Astrocyte (in vitro differentiated cells and primary cell): Measurements from ENCODE around the gene CMTM5. TPM values are rescaled to one million over a fixed set of nuclear protein-coding genes. Genes with fewer than 3 reads are reported as not detected.

Experiments
- DNase-seq: peaks from one replicate; pipeline ENCODE4 v3.0.0-alpha.2; 2010; ENCODE audit warnings: low read depth
- FAIRE-seq: peaks from 2 replicates; lab custom pipeline; 2011; peaks lifted over from hg19 to GRCh38; lab: Jason Lieb, UNC
- H2AFZ ChIP-seq: 2 replicates; pipeline ENCODE4 v1.6.0; 2012; ENCODE audit warnings: low read depth, low read length, inconsistent platforms
- H3K27ac ChIP-seq: 2 replicates; pipeline ENCODE4 v1.5.1; 2011; ENCODE audit warnings: low read depth, low read length, inconsistent platforms
- H3K27me3 ChIP-seq: 2 replicates; pipeline ENCODE4 v1.6.0; 2011; ENCODE audit warnings: low read length, inconsistent platforms; ENCODE audit not compliant: insufficient read depth
- H3K36me3 ChIP-seq: 2 replicates; pipeline ENCODE4 v1.5.1; 2011; ENCODE audit warnings: low read length, inconsistent platforms; ENCODE audit not compliant: insufficient read depth
- H3K4me1 ChIP-seq: 2 replicates; pipeline ENCODE4 v1.5.1; 2011; ENCODE audit warnings: low read length, inconsistent platforms; ENCODE audit not compliant: insufficient read depth
- H3K4me2 ChIP-seq: 2 replicates; pipeline ENCODE4 v1.6.0; 2012; ENCODE audit warnings: low read length, inconsistent platforms
- H3K4me3 ChIP-seq: 2 replicates; pipeline ENCODE4 v1.5.1; 2011; ENCODE audit warnings: low read depth, mild to moderate bottlenecking, low read length, inconsistent platforms; ENCODE audit not compliant: insufficient read depth
- H3K79me2 ChIP-seq: 2 replicates; pipeline ENCODE4 v1.6.0; 2012; ENCODE audit warnings: mild to moderate bottlenecking, low read length, inconsistent platforms; ENCODE audit not compliant: insufficient read depth
- H3K9ac ChIP-seq: 2 replicates; pipeline ENCODE4 v1.6.0; 2012; ENCODE audit warnings: mild to moderate bottlenecking, low read length, inconsistent platforms
- H3K9me3 ChIP-seq: 2 replicates; pipeline ENCODE4 v1.5.1; 2012; ENCODE audit warnings: low read depth, mild to moderate bottlenecking, low read length, inconsistent platforms; ENCODE audit not compliant: insufficient read depth
- H4K20me1 ChIP-seq: 2 replicates; pipeline ENCODE4 v1.6.0; 2012; ENCODE audit warnings: low read length, inconsistent platforms; ENCODE audit not compliant: insufficient read depth
- H3K27ac Mint-ChIP-seq: one replicate; pipeline ENCODE4 v1.8.0; 2021; ENCODE audit warnings: mild to moderate bottlenecking, mixed read lengths; ENCODE audit not compliant: unreplicated experiment
- H3K27me3 Mint-ChIP-seq: one replicate; pipeline ENCODE4 v1.8.0; 2021; ENCODE audit warnings: low read depth, mixed read lengths; ENCODE audit not compliant: unreplicated experiment
- H3K36me3 Mint-ChIP-seq: one replicate; pipeline ENCODE4 v1.8.0; 2021; ENCODE audit warnings: low read depth, mixed read lengths; ENCODE audit not compliant: unreplicated experiment
- H3K4me1 Mint-ChIP-seq: one replicate; pipeline ENCODE4 v1.8.0; 2021; ENCODE audit warnings: low read depth, mixed read lengths; ENCODE audit not compliant: unreplicated experiment
- H3K4me3 Mint-ChIP-seq: one replicate; pipeline ENCODE4 v1.8.0; 2021; ENCODE audit warnings: mild to moderate bottlenecking, moderate library complexity, mixed read lengths; ENCODE audit not compliant: unreplicated experiment
- H3K9me3 Mint-ChIP-seq: one replicate; pipeline ENCODE4 v1.8.0; 2021; ENCODE audit warnings: mild to moderate bottlenecking, mixed read lengths; ENCODE audit not compliant: unreplicated experiment
- CTCF ChIP-seq: IDR thresholded peaks from 2 replicates; pipeline ENCODE4 v1.5.1; 2011; ENCODE audit warnings: low read depth, mild to moderate bottlenecking, inconsistent platforms, low read length, moderate library complexity; ENCODE audit not compliant: insufficient read depth
- EZH2 ChIP-seq: IDR thresholded peaks from 2 replicates; pipeline ENCODE4 v1.6.1; 2012; ENCODE audit warnings: mild to moderate bottlenecking, low read length, inconsistent platforms; ENCODE audit not compliant: insufficient read depth
- total RNA-seq: library from RNA; stranded (reverse); gene quantifications from 2 replicates; pipeline ENCODE4 v1.2.1, GENCODE V29; 2021

The CMTM5 gene
- total RNA-seq, 1 donor from 2014 or later, result not detected

- peaks cover 20% of the 10 kb centered on the region for H3K27me3 Mint-ChIP-seq
- peaks cover 6% of the 10 kb centered on the region for H3K9me3 Mint-ChIP-seq
- FAIRE-seq (no peak), DNase-seq (peak; percentile 84)
- Histone ChIP-seq H3K4me2 (peak within 1 kb of the TSS; percentile 95), H3K79me2 (no peaks in the 10 kb centered on the region), H3K4me1 (no peaks in the 10 kb centered on the region), H3K9me3 (no peaks in the 10 kb centered on the region), H2AFZ (peak within 1 kb of the TSS; percentile 84), H3K4me3 (peak within 1 kb of the TSS; percentile 71), H3K27ac (peak within 1 kb of the TSS; percentile 38), H3K36me3 (no peaks in the 10 kb centered on the region), H3K27me3 (peaks cover 2% of the 10 kb centered on the region), H3K9ac (peak within 1 kb of the TSS; percentile 74), H4K20me1 (peaks cover 5% of the 10 kb centered on the region)
- H3K36me3 Mint-ChIP-seq, result peaks cover 18% of the 10 kb centered on the region
- peak within 1 kb of the TSS; percentile 68 for H3K27ac Mint-ChIP-seq
- H3K4me3 Mint-ChIP-seq, result peak within 1 kb of the TSS; percentile 85
- peaks cover 2% of the 10 kb centered on the region for H3K4me1 Mint-ChIP-seq
- no peak for TF ChIP-seq EZH2
- no peak for TF ChIP-seq CTCF
These were observed 24.1 kb upstream of the CMTM5 start, which contains the start of gene SLC22A17 for GRCh38 chr14:23352506-23353432. Gene SLC22A17, minus strand, starts transcription at chr14:23352887.

- H4K20me1 ChIP-seq, result peaks cover 5% of the 10 kb centered on the region
- peaks cover 3% of the 10 kb centered on the region for H3K36me3 ChIP-seq
- DNase-seq (no peak), FAIRE-seq (no peak)
- peak overlapping the region; percentile 68 for H3K27ac Mint-ChIP-seq
- H3K27me3 Mint-ChIP-seq, result peaks cover 21% of the 10 kb centered on the region
- H3K4me3 Mint-ChIP-seq, result peak overlapping the region; percentile 85
- peaks cover 6% of the 10 kb centered on the region for H3K9me3 Mint-ChIP-seq
- H3K36me3 Mint-ChIP-seq, result peaks cover 16% of the 10 kb centered on the region
- H3K9ac ChIP-seq, result peak overlapping the region; percentile 74
- H3K4me2 ChIP-seq, result peak overlapping the region; percentile 95
- peaks cover 2% of the 10 kb centered on the region for H3K27me3 ChIP-seq
- peaks cover 2% of the 10 kb centered on the region for H3K4me1 Mint-ChIP-seq
- TF ChIP-seq EZH2, result no peak
- TF ChIP-seq CTCF, result no peak
- no peak overlapping the region for H2AFZ ChIP-seq
- H3K4me3 ChIP-seq, result no peak overlapping the region
- H3K27ac ChIP-seq, result no peak overlapping the region
- no peaks in the 10 kb centered on the region for H3K9me3 ChIP-seq
- no peaks in the 10 kb centered on the region for H3K4me1 ChIP-seq
- H3K79me2 ChIP-seq, result no peaks in the 10 kb centered on the region
These were observed 23.4 kb upstream of the CMTM5 start for GRCh38 chr14:23353433-23353780.

GRCh38 chr14:23354990-23355389 lies 21.9 kb upstream of the CMTM5 start:
- Histone ChIP-seq H3K27me3 (peaks cover 2% of the 10 kb centered on the region), H3K9me3 (no peaks in the 10 kb centered on the region), H2AFZ (no peak overlapping the region), H3K4me1 (no peaks in the 10 kb centered on the region), H3K4me3 (no peak overlapping the region), H3K27ac (no peak overlapping the region), H3K36me3 (peaks cover 3% of the 10 kb centered on the region), H3K79me2 (no peaks in the 10 kb centered on the region), H3K4me2 (no peak overlapping the region), H4K20me1 (peaks cover 5% of the 10 kb centered on the region), H3K9ac (no peak overlapping the region)
- no peak for FAIRE-seq
- peaks cover 6% of the 10 kb centered on the region for H3K9me3 Mint-ChIP-seq
- no peak overlapping the region for H3K27ac Mint-ChIP-seq
- DNase-seq, result no peak
- TF ChIP-seq CTCF (no peak), EZH2 (no peak)
- peaks cover 2% of the 10 kb centered on the region for H3K4me1 Mint-ChIP-seq
- peaks cover 18% of the 10 kb centered on the region for H3K27me3 Mint-ChIP-seq
- no peak overlapping the region for H3K4me3 Mint-ChIP-seq
- peaks cover 10% of the 10 kb centered on the region for H3K36me3 Mint-ChIP-seq
